GM19467 (cell line): Measurements from ENCODE around the gene HPF1.
A peak's percentile ranks its signal among the peaks of the same experiment; 100 is the strongest.
"Not testable (repeated sequence)": the region's sequence is repeated elsewhere in the genome, so short reads cannot be mapped to it uniquely, and the experiment has no call there.

Experiments used
- ATAC-seq: cut with Tn5 transposase; IDR thresholded peaks from one replicate; pipeline ENCODE4 v1.9.1; 2021; ENCODE audit warnings: mild to moderate bottlenecking, moderate library complexity; ENCODE audit not compliant: unreplicated experiment

Gene HPF1

DNA sequence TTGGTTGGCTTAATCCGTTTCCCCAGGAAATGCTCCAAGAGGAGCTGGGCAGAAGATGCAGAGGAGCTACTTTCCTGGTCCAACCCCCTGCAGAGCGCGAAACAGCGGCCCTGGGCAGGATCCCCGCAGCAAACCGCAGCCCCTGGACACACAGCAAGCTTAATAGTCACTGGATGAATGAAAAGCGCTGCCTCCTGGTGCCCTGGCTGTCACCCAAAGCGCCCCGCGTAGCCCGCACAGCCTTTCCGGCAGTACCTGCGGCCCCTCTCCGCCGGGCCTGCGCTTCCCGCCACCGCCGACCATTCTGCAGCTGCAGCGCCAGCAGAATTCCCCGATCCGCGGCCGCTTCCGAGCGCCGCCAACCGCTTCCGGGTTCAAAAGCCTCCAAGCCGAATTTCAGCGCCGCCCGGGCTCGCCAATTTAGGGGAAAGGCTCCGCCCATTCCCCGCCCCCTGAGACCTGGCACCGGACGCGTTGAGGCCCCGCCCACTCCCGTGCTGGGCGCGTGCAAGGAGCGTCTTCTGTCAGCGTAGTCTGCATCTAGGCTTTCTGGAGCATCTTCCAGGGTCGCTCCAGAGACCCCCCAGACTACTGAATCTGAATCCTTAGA lies at the start of gene HPF1:
HPF1 (minus strand) TSS at position 370 of the 610 bp plus-strand sequence; CDS start at position 303, 67 bp downstream.
- peak; percentile 96 for ATAC-seq

DNA sequence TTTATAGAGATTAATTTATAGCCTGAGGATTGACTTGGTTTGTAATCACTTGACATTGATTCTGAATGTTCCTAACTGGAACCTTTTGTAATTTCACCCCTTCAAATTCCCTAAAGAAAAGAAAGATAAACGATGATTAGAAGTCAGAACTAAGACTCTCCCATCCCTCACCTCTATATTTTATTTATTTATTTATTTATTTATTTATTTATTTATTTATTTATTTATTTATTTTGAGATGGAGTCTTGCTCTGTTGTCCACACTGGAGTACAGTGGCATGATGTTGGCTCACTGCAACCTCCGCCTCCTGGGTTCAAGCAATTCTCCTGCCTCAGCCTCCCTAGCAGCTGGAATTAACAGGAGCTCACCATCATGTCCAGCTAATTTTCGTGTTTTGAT lies 49.0 kb upstream of the HPF1 start:
- ATAC-seq: not testable (repeated sequence)

DNA sequence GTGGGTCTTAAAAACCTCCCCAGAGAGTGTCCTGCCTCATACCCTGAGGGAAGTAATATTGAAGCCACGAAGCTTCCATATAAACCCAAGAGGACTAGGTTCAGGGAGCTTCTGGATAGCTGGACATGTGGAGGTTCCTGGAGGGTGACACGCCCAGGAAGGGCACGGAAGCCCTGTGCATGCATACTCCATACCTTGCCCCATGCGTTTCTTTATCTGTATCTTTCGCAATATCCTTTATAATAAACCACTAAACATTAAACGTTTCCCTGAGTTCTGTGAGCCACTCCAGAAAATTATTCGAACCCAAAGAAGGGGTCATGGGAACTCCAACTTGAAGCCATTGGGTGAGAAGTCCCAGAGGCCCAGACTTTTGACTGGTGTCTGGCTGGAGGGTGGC lies 45.7 kb upstream of the HPF1 start:
- no peak for ATAC-seq

DNA sequence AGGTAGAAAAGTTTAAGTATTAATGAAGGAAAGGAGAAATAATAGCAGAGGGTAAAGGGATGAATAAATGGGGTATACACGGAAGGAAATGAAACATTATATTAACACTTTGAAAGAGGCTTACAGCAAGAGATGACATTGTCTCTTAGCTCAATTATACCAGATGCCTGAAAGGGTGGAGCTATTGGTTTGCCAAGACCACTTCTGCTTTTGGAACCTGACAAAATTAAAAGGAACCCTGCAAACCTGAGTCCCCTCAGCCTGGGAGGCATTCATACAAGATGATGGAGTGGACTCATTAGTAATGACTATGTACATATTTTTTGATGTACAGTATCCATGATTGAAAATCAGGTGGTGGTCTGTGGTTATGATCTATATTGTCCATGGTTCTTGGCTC lies 45.1 kb upstream of the HPF1 start:
- ATAC-seq: no peak

DNA sequence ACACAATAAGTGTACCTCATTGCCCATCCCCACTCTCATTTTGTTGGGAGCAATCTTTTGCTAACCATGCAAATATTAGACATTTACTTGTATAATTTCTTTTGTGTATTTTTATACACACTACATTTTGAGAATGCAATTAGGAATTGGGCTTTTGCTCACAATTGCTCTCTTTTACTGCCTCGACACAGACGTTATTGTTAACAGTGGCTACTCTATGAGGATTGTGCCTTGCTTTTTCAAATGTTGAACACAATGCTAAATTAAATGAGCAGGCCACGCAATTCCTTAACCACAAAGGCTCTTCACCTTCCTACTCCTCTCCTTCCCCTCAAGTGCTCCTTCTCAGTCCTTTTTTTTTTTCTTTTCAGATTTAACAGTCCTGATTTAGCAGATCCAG lies 42.8 kb upstream of the HPF1 start:
- ATAC-seq: no peak

DNA sequence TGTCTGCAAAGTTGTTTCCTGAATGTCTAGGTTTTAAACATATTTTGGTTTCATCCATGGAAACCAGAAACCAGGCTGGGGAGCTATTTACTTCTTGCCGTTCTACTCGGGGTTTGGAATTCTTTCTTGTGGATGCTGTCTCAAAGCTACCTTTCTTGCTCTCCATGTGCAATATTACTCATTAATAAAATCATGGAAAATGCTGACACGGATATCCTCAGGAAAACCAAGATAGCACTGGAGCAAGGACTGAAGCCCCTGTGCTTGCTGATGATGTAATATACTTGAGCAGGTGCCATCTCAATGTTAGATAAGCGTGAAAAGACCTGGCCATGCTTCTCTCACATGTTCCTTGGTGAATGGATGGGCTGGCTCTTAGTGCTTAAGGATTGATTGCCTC lies 41.5 kb upstream of the HPF1 start:
- ATAC-seq: no peak

DNA sequence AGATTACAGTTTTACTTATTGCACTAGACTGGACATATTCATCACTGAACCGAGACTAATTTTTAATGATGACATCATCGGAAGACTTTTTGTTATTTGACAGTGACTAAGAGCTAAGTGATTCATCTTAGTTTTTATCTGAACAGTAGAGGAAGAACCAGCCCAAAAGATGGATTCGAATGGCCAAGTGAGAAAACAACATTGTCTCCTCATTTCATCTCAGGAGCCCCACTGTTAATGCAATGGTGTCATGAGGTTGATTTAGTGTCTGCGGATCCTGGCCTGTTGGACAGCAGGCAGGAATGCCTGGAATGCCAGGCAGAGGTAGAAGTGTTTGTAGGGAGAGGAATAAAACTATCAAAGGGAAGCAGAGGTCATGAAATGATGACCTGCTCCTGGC lies 37.8 kb upstream of the HPF1 start:
- ATAC-seq: no peak

DNA sequence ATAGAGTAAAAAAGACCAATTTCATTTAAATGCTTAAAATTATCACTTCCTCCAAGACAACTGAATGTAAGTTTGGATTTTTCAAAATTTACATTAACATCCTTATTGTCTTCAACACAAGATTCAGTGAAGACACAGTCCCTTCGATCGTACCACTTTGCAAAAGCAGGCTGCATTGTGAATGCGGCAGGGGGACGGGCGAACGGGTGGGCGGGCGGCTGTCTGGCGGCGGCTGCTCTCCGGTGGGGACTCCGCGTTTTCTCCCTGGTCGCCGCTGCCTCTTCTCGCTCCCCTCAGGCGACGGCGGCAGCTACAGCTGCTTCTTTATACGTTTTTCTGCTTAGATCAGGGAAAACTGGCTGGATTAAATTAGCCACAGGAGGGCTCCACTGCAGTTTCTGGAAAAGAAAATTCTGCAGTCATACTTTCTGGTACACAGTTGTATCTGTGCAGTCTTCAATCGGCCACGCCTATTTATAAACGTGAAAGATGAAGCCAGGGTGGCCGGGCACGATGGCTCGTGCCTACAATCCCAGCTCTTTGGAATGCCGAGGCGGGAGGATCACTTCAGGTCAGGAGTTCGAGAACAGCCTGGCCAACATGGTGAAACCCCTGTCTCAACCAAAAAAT lies 33.9 kb upstream of the HPF1 start:
- ATAC-seq: no peak

DNA sequence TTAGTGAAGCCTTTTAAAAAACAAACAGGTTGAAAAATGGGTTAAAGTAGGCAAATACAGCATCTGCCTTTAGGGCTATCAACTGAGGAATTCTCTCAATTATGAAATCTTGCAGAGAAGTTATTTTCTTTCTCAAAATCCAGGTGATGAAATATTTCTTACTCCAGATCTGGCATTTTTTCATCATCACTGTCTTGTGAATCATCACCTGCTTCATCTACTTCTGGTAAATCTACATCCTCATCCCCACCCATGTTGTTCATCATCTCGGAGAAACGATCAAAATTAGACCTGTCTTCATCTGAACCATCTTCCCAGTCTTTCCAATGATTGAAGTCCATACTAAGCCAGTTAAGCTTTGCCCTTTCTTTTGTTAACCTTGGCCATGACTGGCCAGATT lies 33.3 kb upstream of the HPF1 start:
- ATAC-seq: no peak

DNA sequence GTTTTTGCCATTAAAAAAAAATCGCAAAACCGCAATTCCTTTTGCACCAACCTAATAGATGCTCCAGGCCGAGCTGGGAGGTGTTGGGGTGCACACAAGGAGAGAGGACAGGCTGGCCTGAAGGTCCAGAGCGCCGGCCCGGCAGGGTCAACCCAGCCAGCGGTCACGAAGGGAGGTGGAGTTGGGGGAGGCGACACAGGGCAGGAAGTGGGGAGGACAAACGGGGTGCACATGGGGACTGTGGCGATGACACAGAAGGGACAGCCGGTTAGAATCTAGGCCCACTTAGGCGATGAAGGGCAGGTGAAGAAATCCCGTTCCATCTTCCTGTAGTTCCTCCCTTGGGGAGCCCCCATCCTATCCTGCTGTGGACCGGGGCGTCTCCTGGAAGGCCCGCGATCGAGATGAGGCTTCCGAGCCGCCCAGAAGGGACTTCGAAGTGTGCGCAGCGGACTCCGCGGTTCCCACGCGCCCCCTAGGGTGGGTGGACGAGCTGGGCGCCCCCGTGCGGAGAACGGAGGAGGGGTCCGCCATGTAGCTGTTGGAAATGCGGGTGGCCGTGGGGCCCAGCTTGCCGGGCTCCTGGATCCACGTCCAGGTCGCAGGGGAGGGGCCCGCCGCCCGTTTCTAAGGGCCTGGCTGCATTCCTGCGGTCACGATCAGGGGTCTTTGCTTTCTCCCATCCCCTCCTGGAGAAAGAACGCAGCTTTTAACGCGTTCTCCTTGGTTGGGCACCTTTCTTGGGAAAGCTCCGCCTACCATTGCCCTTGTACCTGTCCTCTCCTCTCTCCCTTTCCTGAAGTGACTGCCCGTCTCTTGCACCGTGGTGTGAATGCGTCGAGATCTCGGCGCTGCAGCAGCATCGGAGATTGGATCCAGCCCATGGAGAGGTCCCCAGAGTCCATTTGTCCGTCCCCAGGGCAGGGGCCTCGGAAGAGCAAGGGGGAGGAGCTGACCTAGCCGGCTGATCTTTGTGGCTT lies 17.0 kb upstream of the HPF1 start:
- ATAC-seq: no peak

DNA sequence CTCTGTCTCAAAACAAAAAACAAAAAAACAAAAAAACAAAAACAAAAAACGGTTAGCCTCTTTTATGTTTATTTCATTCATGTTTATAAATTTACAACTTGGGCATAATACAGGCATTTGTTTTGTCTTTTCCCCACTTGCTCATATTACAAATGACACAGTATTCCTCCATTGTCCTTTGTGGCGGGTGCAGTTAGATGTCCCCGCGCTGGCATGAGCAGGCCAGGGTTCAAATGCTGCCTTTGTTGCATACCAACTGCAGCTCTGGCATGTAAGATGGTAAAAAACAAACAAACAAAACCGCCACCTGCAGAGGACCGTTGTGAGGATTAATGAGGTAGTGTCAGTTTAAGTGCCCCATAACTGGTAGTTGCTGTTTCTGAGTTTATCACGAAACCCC lies 16.1 kb upstream of the HPF1 start:
- no peak for ATAC-seq

DNA sequence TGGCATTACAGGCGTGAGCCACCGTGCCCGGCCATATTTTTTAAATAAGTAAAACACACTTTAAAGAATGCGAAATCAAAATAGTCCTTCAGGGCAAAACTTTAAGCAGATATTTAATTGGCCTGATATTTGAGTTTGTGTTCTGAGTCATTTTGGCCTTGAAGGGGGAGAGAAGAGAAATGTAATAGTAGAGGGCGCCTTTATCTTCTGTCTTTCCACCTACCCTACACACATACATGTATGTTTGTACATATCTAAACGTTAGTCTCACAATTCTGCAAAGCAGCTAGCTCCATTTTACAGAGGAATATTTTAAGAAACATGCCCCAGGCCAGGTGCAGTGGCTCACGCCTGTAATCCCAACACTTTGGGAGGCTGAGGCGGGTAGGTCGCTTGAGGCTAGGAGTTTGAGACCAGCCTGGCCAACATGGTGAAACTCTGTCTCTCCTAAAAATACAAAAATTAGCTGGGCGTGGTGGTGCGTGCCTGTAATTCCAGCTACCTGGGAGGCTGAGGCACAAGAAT lies 13.9 kb upstream of the HPF1 start:
- ATAC-seq: not testable (repeated sequence)

DNA sequence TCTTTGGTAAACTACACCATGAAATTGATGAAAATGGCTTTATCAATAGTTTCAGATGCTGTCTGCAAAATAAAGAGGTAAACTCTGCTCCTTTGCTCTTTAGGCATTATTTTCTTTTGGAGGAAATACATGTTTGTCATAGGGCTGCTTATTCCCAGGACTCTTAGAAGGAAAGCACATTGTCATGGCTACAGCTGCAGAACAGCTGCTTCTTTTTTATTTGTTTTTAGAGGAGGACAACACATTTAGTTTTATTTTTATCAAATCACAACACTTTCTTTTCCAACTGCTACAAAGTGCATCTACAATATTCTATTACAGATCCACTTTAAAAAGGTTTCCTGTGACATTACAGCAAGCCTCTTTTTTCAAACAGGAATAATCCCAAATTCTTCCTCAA lies 12.7 kb upstream of the HPF1 start:
- no peak for ATAC-seq

DNA sequence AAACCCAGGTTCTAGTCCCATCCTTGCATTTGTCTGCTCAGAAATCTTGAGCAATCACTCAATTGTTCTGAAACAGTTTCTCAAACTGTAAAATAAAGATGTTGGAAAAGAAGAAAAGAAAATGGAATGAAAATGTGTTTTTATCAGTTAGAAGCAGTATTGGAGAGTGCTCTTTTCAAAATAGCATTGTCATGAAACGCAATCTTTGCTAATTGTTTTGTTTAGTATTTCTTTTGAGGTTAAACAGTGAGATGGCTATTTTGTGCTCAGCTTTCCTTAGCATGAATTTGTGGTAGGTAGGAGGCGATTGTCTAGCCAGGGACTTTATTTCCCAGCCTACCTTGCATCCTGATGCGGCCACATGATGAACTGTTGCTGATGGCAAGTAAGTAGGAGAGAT lies 10.6 kb upstream of the HPF1 start:
- ATAC-seq: no peak

DNA sequence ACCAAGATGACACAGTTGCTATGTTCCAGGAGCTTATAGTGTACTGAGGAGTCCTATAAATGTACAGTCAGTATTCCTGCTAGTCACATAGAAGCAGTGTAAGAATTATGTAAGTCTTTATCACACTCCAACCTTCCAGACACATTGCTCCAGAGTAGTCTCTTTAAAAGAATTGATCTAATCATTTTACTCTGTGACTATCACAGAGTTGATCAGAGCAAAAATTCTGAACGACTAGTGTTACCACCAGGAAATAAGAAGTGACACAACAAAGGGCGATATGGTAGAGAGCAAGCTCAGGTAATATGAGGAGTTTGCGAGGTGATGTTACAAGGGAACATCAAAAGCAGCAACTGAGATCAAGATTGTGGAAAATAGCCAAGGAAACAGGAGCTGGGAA lies 9.0 kb upstream of the HPF1 start:
- ATAC-seq: no peak

DNA sequence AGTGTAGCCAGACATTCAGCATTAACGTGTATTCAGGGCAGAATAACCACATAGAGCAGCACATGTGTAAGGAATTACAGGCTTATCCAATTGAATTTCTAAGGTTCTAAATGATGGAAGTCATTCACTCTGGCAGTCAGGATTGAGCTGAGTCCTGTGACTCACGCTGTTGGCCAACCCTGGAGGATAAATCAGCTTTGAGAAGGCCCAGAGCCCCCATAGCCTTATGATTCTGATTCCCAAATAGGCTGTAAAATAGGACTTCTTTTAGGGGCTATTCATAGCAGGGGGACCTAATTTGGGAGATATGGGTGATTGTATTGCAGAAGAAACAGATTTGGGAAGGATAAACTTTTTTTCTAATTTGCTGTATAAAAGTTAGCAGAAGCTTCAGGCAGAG lies 8.1 kb upstream of the HPF1 start:
- ATAC-seq: no peak

DNA sequence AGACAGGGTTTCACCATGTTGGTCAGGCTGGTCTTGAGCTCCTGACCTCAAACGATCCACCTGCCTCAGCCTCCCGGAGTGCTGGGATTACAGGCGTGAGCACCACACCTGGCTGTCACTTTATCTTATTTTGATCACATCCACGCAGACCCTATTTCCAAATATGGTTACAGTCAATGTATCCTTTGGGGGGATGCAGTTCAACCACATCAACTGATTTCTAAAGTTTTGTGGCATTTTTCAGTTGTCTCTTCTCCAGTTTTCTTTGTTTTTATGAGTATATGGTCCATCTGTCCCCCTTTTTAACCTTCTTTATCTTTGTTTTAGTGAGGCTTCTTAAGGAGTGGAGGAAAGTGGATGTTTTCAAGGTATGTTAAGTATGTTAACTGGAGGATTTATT lies 4.1 kb upstream of the HPF1 start:
- no peak for ATAC-seq

DNA sequence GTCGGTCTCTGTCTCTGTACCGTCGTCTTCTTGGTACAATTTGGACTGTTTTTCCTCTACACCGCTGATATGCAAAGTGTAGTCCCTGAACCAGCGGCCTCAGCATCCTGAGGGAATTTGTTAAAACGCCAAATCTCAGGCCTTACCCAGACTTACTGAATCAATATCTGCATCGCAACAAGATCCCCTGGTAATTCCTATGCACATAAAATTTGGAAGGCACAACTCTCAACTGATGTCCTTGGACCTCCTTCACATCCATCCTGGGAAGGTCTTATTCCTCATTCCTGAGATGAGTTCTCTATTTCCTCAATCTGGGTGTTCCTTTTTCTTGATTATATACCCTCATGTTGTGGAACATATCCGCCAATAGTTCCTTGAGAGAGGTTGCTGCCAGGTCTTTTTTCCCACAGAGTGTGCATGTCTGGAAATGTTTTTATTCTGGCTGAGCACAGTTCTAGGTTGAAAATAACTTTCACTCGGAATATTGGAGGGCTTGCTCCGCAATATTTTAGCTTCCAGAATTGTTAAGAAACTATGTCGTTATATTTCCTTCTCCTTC lies 738 bp upstream of the HPF1 start:
- no peak for ATAC-seq

DNA sequence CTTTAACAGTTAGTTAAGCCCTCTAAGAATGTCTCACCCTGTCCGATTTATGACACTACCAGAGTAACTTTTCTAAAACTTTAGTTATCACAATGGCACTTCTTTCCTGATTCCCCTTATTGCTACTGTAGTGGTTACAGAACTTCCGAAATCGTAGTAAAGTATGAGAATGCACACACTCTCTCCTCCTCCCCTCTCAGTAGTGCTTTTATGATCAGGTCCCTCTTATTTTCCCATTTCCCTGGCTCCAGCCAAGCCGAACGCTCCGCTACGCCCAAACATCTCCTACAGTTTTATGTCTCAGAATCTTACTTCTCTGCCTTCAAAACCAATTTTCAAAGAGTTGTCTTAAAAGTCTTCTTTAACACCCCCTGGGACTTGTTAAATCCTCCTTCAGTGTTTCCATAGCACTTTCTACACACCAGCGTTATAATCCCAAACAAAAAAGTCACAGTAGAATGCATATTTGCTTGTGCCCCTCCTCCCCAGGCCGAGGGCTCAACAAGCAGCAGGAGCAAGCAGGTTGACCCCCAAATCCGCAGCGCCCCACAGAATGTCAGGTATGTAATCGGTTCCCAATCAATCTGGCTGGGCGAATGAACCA lies 671 bp downstream of the HPF1 start:
- ATAC-seq: peak; percentile 27

DNA sequence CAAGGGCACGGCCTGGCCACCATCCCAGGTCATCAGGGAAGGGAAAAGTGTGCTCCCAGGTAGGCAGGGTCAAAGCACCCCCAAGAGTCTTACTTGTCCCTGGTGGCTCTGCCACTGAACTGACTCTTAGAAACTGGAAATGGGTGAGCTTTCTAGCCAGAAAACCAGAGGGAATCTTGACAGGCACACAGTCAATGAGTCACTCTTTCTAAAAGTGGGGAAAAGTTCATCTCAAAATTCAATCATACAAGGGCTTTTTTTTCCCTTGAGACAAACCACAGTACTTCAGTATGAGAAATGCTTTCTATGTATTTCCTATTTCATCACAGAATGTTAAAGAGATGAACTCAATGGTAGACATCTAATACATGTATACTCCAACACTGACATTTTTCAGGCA lies 12.5 kb downstream of the HPF1 start:
- no peak for ATAC-seq

DNA sequence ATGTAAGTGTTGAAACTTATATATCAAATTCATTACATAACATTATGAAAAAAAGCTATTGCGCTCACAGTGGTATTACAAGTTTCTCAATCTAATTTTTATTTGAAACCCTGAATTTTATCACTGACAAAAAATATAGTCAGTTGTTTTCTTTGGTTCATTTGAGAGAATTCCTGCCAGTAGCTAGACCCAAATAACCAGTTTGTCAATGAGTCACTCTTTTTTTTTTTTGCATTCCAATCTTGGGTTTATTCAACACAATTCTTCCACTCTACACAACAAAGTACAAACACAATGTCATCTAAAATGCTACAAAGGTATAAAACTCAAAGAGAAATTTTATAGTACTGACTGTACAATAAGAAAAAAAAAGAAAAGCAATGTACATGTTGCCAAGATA lies 13.1 kb downstream of the HPF1 start:
- no peak for ATAC-seq
